BE2C (cell line): ENCODE results near the gene CAMK1.

Experiments used
- DNase-seq: peaks from one replicate; pipeline ENCODE4 v3.0.0-alpha.2; 2020
- H3K27me3 ChIP-seq: fragments of 250-450 bp; sonication (Bioruptor Pico); 2 replicates; pipeline ENCODE4 v1.5.1; 2020; ENCODE audit warnings: mild to moderate bottlenecking
- H3K36me3 ChIP-seq: fragments of 250-450 bp; sonication (Bioruptor Pico); 2 replicates; pipeline ENCODE4 v1.5.1; 2020; ENCODE audit warnings: mild to moderate bottlenecking
- H3K4me1 ChIP-seq: fragments of 250-450 bp; sonication (Bioruptor Pico); 2 replicates; pipeline ENCODE4 v1.5.1; 2020
- H3K4me3 ChIP-seq: 2 replicates; pipeline ENCODE4 v1.5.1; 2011; ENCODE audit warnings: low read depth, low read length
- H3K9me3 ChIP-seq: fragments of 250-450 bp; sonication (Bioruptor Pico); 2 replicates; pipeline ENCODE4 v1.5.1; 2020
- TF ChIP-seq, protein P1 (sequence below): IDR thresholded peaks from 2 replicates; pipeline ENCODE4 v1.5.1; 2012; ENCODE audit warnings: mild to moderate bottlenecking, low read depth, low read length

CAMK1 gene

DNA sequence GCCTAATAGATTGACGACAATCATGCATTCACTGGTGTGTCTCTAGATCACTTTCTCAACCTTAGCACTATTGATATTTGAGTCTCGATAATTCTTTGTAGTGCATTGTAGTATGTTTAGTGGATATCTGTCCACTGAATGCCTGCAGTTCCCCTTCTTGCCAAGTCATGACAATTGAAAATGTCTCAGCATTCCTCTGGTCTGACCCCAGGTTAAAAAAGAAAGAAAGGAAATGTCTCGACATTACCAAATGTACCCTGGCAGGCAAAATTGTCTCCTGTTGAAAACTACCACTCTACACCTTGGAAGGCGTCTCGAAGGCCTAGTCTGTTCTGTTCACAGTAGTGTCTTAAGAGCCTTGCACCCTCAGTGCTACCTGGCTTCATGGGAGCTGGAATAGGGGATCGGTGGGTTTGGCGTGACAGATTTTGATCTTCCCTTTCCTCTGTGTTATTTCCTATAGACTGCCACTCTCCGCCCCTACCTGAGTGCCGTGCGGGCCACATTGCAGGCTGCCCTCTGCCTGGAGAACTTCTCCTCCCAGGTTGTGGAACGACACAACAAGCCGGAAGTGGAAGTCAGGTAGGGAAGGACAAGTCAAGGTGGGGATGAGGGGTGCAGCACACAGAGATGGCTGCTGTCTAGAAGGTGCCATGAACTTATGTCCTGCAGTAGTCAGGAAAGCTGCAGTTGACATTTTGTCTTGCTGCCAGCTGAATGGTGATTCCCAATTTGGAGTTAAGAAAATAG is 27.6 kb upstream of the CAMK1 start:
- H3K36me3 ChIP-seq, result peaks cover 6% of the 10 kb centered on the region
- DNase-seq, result no peak
- H3K4me1 ChIP-seq, result no peaks in the 10 kb centered on the region
- H3K27me3 ChIP-seq, result no peaks in the 10 kb centered on the region
- H3K9me3 ChIP-seq, result no peaks in the 10 kb centered on the region
- TF ChIP-seq, protein P1, sequence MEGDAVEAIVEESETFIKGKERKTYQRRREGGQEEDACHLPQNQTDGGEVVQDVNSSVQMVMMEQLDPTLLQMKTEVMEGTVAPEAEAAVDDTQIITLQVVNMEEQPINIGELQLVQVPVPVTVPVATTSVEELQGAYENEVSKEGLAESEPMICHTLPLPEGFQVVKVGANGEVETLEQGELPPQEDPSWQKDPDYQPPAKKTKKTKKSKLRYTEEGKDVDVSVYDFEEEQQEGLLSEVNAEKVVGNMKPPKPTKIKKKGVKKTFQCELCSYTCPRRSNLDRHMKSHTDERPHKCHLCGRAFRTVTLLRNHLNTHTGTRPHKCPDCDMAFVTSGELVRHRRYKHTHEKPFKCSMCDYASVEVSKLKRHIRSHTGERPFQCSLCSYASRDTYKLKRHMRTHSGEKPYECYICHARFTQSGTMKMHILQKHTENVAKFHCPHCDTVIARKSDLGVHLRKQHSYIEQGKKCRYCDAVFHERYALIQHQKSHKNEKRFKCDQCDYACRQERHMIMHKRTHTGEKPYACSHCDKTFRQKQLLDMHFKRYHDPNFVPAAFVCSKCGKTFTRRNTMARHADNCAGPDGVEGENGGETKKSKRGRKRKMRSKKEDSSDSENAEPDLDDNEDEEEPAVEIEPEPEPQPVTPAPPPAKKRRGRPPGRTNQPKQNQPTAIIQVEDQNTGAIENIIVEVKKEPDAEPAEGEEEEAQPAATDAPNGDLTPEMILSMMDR, result no peak
- no peak overlapping the region for H3K4me3 ChIP-seq

DNA sequence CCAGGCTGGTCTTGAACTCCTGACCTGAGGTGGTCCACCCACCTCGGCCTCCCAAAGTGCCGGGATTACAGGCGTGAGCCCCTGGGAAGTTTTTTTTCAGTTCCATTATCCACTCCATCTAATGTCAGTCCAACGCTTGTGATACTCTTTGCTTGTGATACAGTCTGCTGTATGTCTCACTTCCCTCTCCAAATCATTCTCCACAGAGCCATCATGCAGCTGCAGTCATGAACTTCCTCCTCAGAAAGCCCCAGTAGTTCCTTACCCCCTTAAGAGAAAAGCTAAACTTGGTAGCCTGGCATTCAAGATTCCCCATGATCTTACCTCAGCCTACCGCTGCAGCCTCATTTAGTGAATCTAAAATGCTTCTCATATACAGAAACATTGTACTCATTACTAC is 25.5 kb upstream of the CAMK1 start:
- no peak overlapping the region for H3K4me3 ChIP-seq
- no peaks in the 10 kb centered on the region for H3K4me1 ChIP-seq
- DNase-seq, result no peak
- peaks cover 6% of the 10 kb centered on the region for H3K36me3 ChIP-seq
- no peaks in the 10 kb centered on the region for H3K9me3 ChIP-seq
- no peaks in the 10 kb centered on the region for H3K27me3 ChIP-seq
- TF ChIP-seq, protein P1, result no peak

DNA sequence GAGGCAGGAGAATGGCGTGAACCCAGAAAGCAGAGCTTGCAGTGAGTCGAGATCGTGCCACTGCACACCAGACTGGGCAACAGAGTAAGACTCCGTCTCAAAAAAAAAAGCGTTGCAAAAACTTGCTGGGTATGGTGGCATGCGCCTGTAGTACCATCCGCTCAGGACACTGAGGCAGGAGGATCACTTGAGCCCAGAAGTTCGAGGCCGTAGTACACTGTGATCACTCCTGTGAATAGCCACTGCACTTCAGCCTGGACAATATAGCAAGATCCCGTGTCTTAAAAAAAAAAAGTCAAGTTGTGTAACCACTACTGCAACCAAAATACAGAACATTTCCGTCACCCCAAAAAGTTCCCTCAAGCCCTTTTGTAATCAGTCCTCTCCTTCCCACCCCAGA is 24.7 kb upstream of the CAMK1 start:
- Histone ChIP-seq H3K4me1 (no peaks in the 10 kb centered on the region), H3K9me3 (no peaks in the 10 kb centered on the region), H3K36me3 (no peaks in the 10 kb centered on the region; the same call in 1 of the 2 replicates), H3K27me3 (no peaks in the 10 kb centered on the region), H3K4me3 (no peak overlapping the region)
- no peak for DNase-seq
- TF ChIP-seq, protein P1, result no peak

DNA sequence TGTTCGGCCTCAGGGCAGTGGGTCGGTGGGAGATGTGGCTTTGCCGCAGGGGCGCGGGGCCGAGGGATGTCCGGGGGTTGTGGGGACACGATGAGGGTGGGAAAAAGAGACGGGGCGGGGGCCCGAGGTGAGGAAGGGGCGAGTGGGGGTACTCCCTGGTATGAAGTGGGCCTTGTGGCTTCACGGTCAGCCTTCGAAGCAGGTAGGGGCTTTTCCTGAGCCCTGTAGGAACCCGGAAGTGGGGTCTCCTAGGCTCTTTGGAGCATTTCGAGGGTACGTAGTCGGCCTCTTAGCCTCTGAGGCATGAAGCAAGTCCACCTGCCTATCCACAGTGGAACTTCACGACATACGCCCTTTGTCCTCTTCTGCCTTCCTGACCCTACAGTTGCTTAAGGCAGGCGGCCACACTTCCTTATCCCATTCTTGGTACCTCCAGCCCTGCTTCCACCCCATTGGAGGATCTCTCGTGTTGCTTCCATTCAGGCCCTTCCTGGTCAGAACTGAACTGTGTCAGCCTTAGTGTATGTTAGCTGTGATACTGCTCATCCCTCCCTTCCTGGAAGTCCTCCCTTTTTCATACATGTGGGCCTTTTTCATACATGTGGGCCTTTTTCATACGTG is 23.5 kb upstream of the CAMK1 start:
- H3K4me3 ChIP-seq, result peak overlapping the region; percentile 75
- H3K27me3 ChIP-seq, result no peaks in the 10 kb centered on the region
- no peaks in the 10 kb centered on the region for H3K4me1 ChIP-seq
- H3K36me3 ChIP-seq, result no peaks in the 10 kb centered on the region; the same call in 1 of the 2 replicates
- no peaks in the 10 kb centered on the region for H3K9me3 ChIP-seq
- DNase-seq, result no peak
- TF ChIP-seq, protein P1, result no peak

DNA sequence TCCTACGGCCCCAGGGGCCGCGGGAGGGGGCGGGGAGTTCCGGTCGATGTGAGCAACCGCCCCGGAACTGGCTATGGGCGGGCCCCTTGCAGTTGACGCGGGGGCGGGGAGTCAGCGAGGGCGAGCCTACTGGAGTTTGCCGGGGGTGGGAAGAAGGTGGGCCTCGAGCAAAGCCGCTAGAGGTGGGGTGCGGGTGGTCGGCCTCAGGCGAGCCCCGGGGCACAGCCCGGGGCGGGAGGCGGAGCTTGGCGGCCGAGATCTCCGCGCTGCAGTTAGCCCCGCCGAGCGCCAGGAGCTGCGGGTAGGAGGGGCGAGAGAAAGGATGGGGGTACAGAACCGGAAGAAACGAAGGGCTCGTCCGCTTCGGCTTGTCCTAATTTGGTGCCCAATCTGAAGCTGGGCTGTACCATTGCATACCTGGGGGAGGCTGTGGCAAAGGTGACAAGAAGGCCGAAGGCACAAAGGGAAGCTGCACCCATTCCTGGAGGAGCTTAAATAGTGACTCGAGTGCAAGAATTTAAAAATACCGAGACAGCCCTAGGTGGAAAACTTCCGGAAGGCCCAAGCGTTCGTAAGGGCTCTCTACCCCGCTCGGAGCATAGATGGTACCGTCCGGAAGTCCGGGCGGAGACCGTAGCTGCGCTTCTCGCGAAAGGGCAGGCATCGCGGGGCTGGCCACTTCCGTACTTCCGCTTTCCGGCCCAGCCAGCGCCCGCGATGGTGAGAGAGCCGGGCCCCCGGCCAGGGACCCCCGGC is 22.8 kb upstream of the CAMK1 start, which contains the start of the genes ARPC4 and TADA3:
Gene ARPC4, plus strand, starts transcription at position 678 of the 756 bp plus-strand sequence. Its CDS starts 40 bp downstream, at position 718.
Gene TADA3, minus strand, starts transcription at position 69 of the 756 bp plus-strand sequence. CDS start 1,007 bp downstream, outside the sequence.
- Histone ChIP-seq H3K4me3 (peak within 1 kb of the TSS; percentile 75), H3K36me3 (no peaks in the 10 kb centered on the region; the same call in 1 of the 2 replicates), H3K27me3 (no peaks in the 10 kb centered on the region), H3K4me1 (no peaks in the 10 kb centered on the region), H3K9me3 (no peaks in the 10 kb centered on the region)
- DNase-seq, result peak; percentile 85
- TF ChIP-seq, protein P1, result no peak
